IMR-90 (cell line): Measurements from ENCODE around the gene TUBA1B. TPM values are rescaled to one million over a fixed set of nuclear protein-coding genes. Genes with fewer than 3 reads are reported as not detected.

ENCODE experiments used
- ATAC-seq: fragments of 200-7000 bp; cut with Tn5 transposase; 2 replicates; pipeline ENCODE4 v1.9.1; 2020; ENCODE audit warnings: low read depth, mild to moderate bottlenecking, moderate library complexity
- BruUV-seq: library from RNA; stranded (reverse); fragments of 400-500 nt; replicated peaks from 2 replicates; lab custom pipeline; 2021; lab: Mats Ljungman, UMichigan
- CTCF ChIA-PET: fragments of 300-600 bp; formaldehyde crosslinking; extraction: SDS; loops from one replicate; lab custom pipeline; 2021; ENCODE audit warnings: antibody characterized with exemption; lab: Yijun Ruan, JAX
- POLR2A ChIA-PET: fragments of 300-600 bp; sonication (Branson Sonifier 250); formaldehyde crosslinking; loops from one replicate; lab custom pipeline; 2022; ENCODE audit warnings: antibody characterized with exemption; ENCODE audit not compliant: unreplicated experiment; lab: Charles Lee
- DNase-seq: peaks from one replicate; pipeline ENCODE4 v3.0.0; 2013
- H2AFZ ChIP-seq: replicated peaks from 2 replicates; pipeline ENCODE3; 2013; ENCODE audit warnings: low read length, mild to moderate bottlenecking; ENCODE audit not compliant: poor library complexity
- H2AK5ac ChIP-seq: 2 replicates; pipeline ENCODE4 v1.6.1; 2013; ENCODE audit warnings: low read depth, low read length, inconsistent platforms
- H2AK9ac ChIP-seq: replicated peaks from 2 replicates; pipeline ENCODE3; 2013; ENCODE audit warnings: mild to moderate bottlenecking, low read depth, low read length, moderate library complexity; ENCODE audit not compliant: poor library complexity
- H2BK120ac ChIP-seq: 2 replicates; pipeline ENCODE4 v1.6.1; 2013; ENCODE audit warnings: low read depth, low read length, inconsistent platforms
- H2BK15ac ChIP-seq: 3 replicates; pipeline ENCODE4 v1.6.1; 2013; ENCODE audit warnings: low read depth, low read length, inconsistent platforms
- H2BK20ac ChIP-seq: 2 replicates; pipeline ENCODE4 v1.6.1; 2013; ENCODE audit warnings: low read depth, mild to moderate bottlenecking, inconsistent platforms, low read length, moderate library complexity
- H2BK5ac ChIP-seq: 2 replicates; pipeline ENCODE4 v1.6.1; 2013; ENCODE audit warnings: mild to moderate bottlenecking, low read depth, low read length, inconsistent platforms; ENCODE audit not compliant: poor library complexity, severe bottlenecking
- H3K14ac ChIP-seq: replicated peaks from 2 replicates; pipeline ENCODE4 v1.6.1; 2013; ENCODE audit warnings: low read depth, low read length, inconsistent platforms
- H3K18ac ChIP-seq: 2 replicates; pipeline ENCODE4 v1.6.1; 2013; ENCODE audit warnings: low read depth, low read length, control low read depth
- H3K23ac ChIP-seq: 2 replicates; pipeline ENCODE4 v1.6.1; 2013; ENCODE audit warnings: low read depth, low read length, inconsistent platforms
- H3K27ac ChIP-seq: 2 replicates; pipeline ENCODE4 v1.5.1; 2013; ENCODE audit warnings: mild to moderate bottlenecking, control low read depth, low read length; ENCODE audit not compliant: insufficient read depth
- H3K27me3 ChIP-seq: 2 replicates; pipeline ENCODE4 v1.6.1; 2013; ENCODE audit warnings: low read length; ENCODE audit not compliant: control insufficient read depth, insufficient read depth
- H3K36me3 ChIP-seq: 2 replicates; pipeline ENCODE4 v1.6.1; 2013; ENCODE audit warnings: low read length, mixed read lengths; ENCODE audit not compliant: control insufficient read depth, insufficient read depth
- H3K4ac ChIP-seq: 2 replicates; pipeline ENCODE4 v1.6.1; 2013; ENCODE audit warnings: low read depth, low read length, inconsistent platforms
- H3K4me1 ChIP-seq: 2 replicates; pipeline ENCODE4 v1.6.1; 2013; ENCODE audit warnings: low read length, mixed read lengths; ENCODE audit not compliant: control insufficient read depth, insufficient read depth
- H3K4me2 ChIP-seq: 2 replicates; pipeline ENCODE4 v1.6.1; 2013; ENCODE audit warnings: low read depth, mild to moderate bottlenecking, control low read depth, low read length, moderate library complexity
- H3K4me3 ChIP-seq: 2 replicates; pipeline ENCODE4 v1.5.1; 2013; ENCODE audit warnings: low read depth, mild to moderate bottlenecking, control low read depth, low read length, moderate library complexity; ENCODE audit not compliant: insufficient read depth
- H3K56ac ChIP-seq: 2 replicates; pipeline ENCODE4 v1.6.1; 2013; ENCODE audit warnings: low read length, inconsistent platforms; ENCODE audit not compliant: insufficient read depth; ENCODE audit errors: extremely low read depth
- H3K79me1 ChIP-seq, 2 experiments: 2 replicates each; pipeline ENCODE4 v1.6.1; 2013; ENCODE audit warnings: low read length in 2 of 2, inconsistent platforms in 1 of 2, low read depth in 1 of 2
- H3K9ac ChIP-seq: 2 replicates; pipeline ENCODE4 v1.6.1; 2013; ENCODE audit warnings: low read depth, low read length, control low read depth
- H3K9me1 ChIP-seq: 2 replicates; pipeline ENCODE4 v1.6.1; 2013; ENCODE audit warnings: low read length, inconsistent platforms; ENCODE audit not compliant: insufficient read depth
- H3K9me3 ChIP-seq: 2 replicates; pipeline ENCODE4 v1.6.1; 2013; ENCODE audit warnings: low read length; ENCODE audit not compliant: control insufficient read depth, insufficient read depth
- H4K20me1 ChIP-seq: 2 replicates; pipeline ENCODE4 v1.6.1; 2013; ENCODE audit warnings: low read length, inconsistent platforms; ENCODE audit not compliant: insufficient read depth
- H4K5ac ChIP-seq: 2 replicates; pipeline ENCODE4 v1.6.1; 2013; ENCODE audit warnings: mild to moderate bottlenecking, low read depth, low read length, control low read depth
- H4K8ac ChIP-seq, 2 experiments: 2 replicates each; pipeline ENCODE4 v1.6.1; 2013; ENCODE audit warnings: low read depth in 2 of 2, low read length in 2 of 2, control low read depth in 1 of 2, inconsistent platforms in 1 of 2
- H4K91ac ChIP-seq: 2 replicates; pipeline ENCODE4 v1.6.1; 2013; ENCODE audit warnings: low read depth, low read length, inconsistent platforms; ENCODE audit not compliant: insufficient read depth
- BHLHE40 ChIP-seq: fragments of 150-350 bp; IDR thresholded peaks from 2 replicates; pipeline ENCODE4 v1.6.1; 2016; ENCODE audit warnings: mild to moderate bottlenecking, low read depth, low read length
- CEBPB ChIP-seq: IDR thresholded peaks from 2 replicates; pipeline ENCODE4 v1.6.1; 2012; ENCODE audit warnings: low read depth, low read length, improper control_type of control experiment
- CHD1 ChIP-seq: IDR thresholded peaks from 2 replicates; pipeline ENCODE4 v1.6.1; 2012; ENCODE audit warnings: low read depth, low read length, improper control_type of control experiment
- FOS ChIP-seq: fragments of 150-350 bp; IDR thresholded peaks from 2 replicates; pipeline ENCODE4 v1.6.1; 2016; ENCODE audit warnings: low read depth, low read length
- MXI1 ChIP-seq: IDR thresholded peaks from 2 replicates; pipeline ENCODE4 v1.6.1; 2012; ENCODE audit warnings: low read depth, mild to moderate bottlenecking, low read length, moderate library complexity, borderline replicate concordance
- RCOR1 ChIP-seq: IDR thresholded peaks from 2 replicates; pipeline ENCODE4 v1.6.1; 2012; ENCODE audit warnings: mild to moderate bottlenecking, low read length, improper control_type of control experiment; ENCODE audit not compliant: insufficient replicate concordance
- WGBS, 2 experiments: methylation state at CpG; one replicate each; pipeline versions ENCODE4 v1.1.5 to v1.1.7; 2013; ENCODE audit warnings: missing lambda C conversion rate in 2 of 2; ENCODE audit not compliant: insufficient read length in 1 of 2; ENCODE audit errors: extremely low coverage in 2 of 2; 5-methylcytosine and 5-hydroxymethylcytosine counted together
- dilution Hi-C: fragments of 300-500 bp; cut with HindIII; formaldehyde crosslinking; loops from one replicate; pipeline ENCODE4 v1.14.3; 2018; ENCODE audit warnings: low sequenced_read_pairs; ENCODE audit not compliant: unreplicated experiment
- in situ Hi-C: fragments of 300-500 bp; cut with MboI; formaldehyde crosslinking; loops from 3 replicates; pipeline ENCODE4 v1.14.3; 2019; ENCODE audit warnings: low sequenced_read_pairs, inconsistent platforms, mixed read lengths
- intact Hi-C: fragments of 100-400 bp; cut with micrococcal nuclease; formaldehyde crosslinking; loops from 2 replicates; pipeline ENCODE4 v1.10.0; 2022
- polyA plus RNA-seq, 3 experiments: library from polyadenylated mRNA; depleted of rRNA; stranded (reverse); fragments of >200 nt; gene quantifications; 2 replicates each; pipeline ENCODE4 v1.2.3, GENCODE V29; 2012; ENCODE audit warnings: low replicate concordance in 1 of 3
- total RNA-seq: library from RNA; depleted of rRNA; stranded (reverse); fragments of >200 nt; gene quantifications from 2 replicates; pipeline ENCODE4 v1.2.3, GENCODE V29; 2012

TUBA1B gene
- total and polyA plus RNA-seq, 2 of the 4 experiments (the other 2 are of a cell fraction) = 4,221 to 5,195 TPM

DNA sequence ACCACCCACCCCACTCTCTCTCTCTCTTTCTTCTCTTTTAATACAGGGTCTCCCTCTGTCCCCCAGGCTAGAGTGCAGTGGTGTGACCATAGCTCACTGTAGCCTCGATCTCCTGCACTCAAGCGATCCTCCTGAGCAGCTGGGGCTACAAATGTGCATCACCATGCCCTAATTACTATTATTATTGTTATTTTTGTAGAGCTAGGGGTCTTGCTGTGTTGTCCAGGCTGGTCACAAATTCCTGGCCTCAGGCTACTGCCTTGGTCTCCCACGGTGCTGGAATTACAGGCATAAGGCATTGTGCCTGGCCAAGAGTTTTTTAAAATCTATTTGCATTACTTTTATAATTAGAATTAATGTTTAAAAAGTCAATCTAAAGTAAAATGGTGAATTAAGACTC is 23.0 kb upstream of the TUBA1B start:
- DNase-seq (no peak), ATAC-seq (no peak)
- ChIA-PET CTCF (no interaction called here), POLR2A (no interaction called here)
- in situ Hi-C loops (no loop called here), intact Hi-C loops (no loop called here), dilution Hi-C loops (no loop called here)
- no peak overlapping the region for H4K5ac ChIP-seq
- H4K8ac ChIP-seq = no peak overlapping the region
- no CpG with 5 or more reads among the region's 3 CpGs for whole genome bisulfite sequencing, 2 experiments
- H3K79me1 ChIP-seq = no peaks in the 10 kb centered on the region; a peak in 1 of 4 replicates
- no peak overlapping the region for H2BK15ac ChIP-seq
- TF ChIP-seq FOS (no peak), RCOR1 (no peak), CEBPB (no peak), BHLHE40 (no peak), CHD1 (no peak), MXI1 (no peak)
- H3K4me1 ChIP-seq = no peaks in the 10 kb centered on the region
- no peak overlapping the region for H3K4me3 ChIP-seq
- H3K56ac ChIP-seq = no peak overlapping the region
- no peak overlapping the region for H3K27ac ChIP-seq
- no peaks in the 10 kb centered on the region for H3K36me3 ChIP-seq
- H4K91ac ChIP-seq = no peak overlapping the region
- no peak overlapping the region for H2AFZ ChIP-seq
- H2BK5ac ChIP-seq = no peak overlapping the region
- H3K9me1 ChIP-seq = peaks cover 2% of the 10 kb centered on the region; the same call in 1 of the 2 replicates
- no peaks in the 10 kb centered on the region for H3K9me3 ChIP-seq
- H2BK120ac ChIP-seq = no peak overlapping the region
- no peak overlapping the region for H2BK20ac ChIP-seq
- H3K23ac ChIP-seq = no peak overlapping the region
- H3K18ac ChIP-seq = no peak overlapping the region
- no peak overlapping the region for H3K9ac ChIP-seq
- H3K4ac ChIP-seq = no peak overlapping the region
- H3K4me2 ChIP-seq = no peak overlapping the region
- no peak overlapping the region for H3K14ac ChIP-seq
- H3K27me3 ChIP-seq = no peaks in the 10 kb centered on the region
- no peak overlapping the region for H2AK9ac ChIP-seq
- no peaks in the 10 kb centered on the region for H4K20me1 ChIP-seq
- no TSS peak for BruUV-seq
- H2AK5ac ChIP-seq = no peak overlapping the region
